Parietal lobe (tissue), 1 donor: ENCODE measurements around the gene KDM6A. TPM values are rescaled to one million over a fixed set of nuclear protein-coding genes. Genes with fewer than 3 reads are reported as not detected.

Experiments
- total RNA-seq: library from RNA; depleted of rRNA; stranded (reverse); fragments of >200 nt; gene quantifications from one replicate; pipeline ENCODE4 v1.2.3, GENCODE V29; 2014

Gene KDM6A
- 47.0 TPM for total RNA-seq

GRCh38 chrX:44872821-44873414 lies at the start of gene KDM6A:
Gene KDM6A (plus strand): TSS chrX:44873188. CDS start chrX:44873552, 364 bp downstream.

GRCh38 chrX:44843753-44844152 lies 29.2 kb upstream of the KDM6A start, which contains the start of gene DUSP21:
Gene DUSP21 (plus strand): TSS chrX:44844021. CDS start chrX:44844133, 112 bp downstream.

Other genes with a start within 250 kb of the KDM6A start
- gene DUSP21, start 29.2 kb upstream of the KDM6A start, total RNA-seq: not detected